HL-60 (cell line): ENCODE measurements around the gene ATAD1.
"Not testable (repeated sequence)": the region's sequence is repeated elsewhere in the genome, so short reads cannot be mapped to it uniquely, and the experiment has no call there.

Source experiments
- DNase-seq, 2 experiments: peaks; one replicate each; pipeline ENCODE4 v3.0.0-alpha.2; 2010 to 2020; ENCODE audit warnings: low read depth in 1 of 2, low spot score in 1 of 2
- H3K27ac ChIP-seq: fragments of 250-450 bp; sonication (Bioruptor Pico); replicated peaks from 2 replicates; pipeline ENCODE4 v1.5.1; 2020; ENCODE audit warnings: mild to moderate bottlenecking, moderate library complexity
- H3K27me3 ChIP-seq: fragments of 250-450 bp; sonication (Bioruptor Pico); 2 replicates; pipeline ENCODE4 v1.5.1; 2021; ENCODE audit warnings: mild to moderate bottlenecking, moderate library complexity; ENCODE audit not compliant: insufficient read depth, poor library complexity, severe bottlenecking
- H3K4me3 ChIP-seq: replicated peaks from 2 replicates; pipeline ENCODE4 v1.5.1; 2011; ENCODE audit warnings: mild to moderate bottlenecking, control low read depth, low read length; ENCODE audit not compliant: insufficient read depth
- CTCF ChIP-seq: IDR thresholded peaks from one replicate; pipeline ENCODE4 v1.5.1; 2011; ENCODE audit warnings: low read length, control low read depth, inconsistent platforms; ENCODE audit not compliant: insufficient read depth
- GABPA ChIP-seq: IDR thresholded peaks from 2 replicates; pipeline ENCODE4 v1.6.1; 2012; ENCODE audit warnings: low read depth
- POLR2AphosphoS5 ChIP-seq: IDR thresholded peaks from 2 replicates; pipeline ENCODE4 v1.6.1; 2012; ENCODE audit warnings: low read depth
- REST ChIP-seq: IDR thresholded peaks from 2 replicates; pipeline ENCODE4 v1.6.1; 2012; ENCODE audit warnings: low read depth; ENCODE audit not compliant: insufficient replicate concordance
- SPI1 ChIP-seq: IDR thresholded peaks from 2 replicates; pipeline ENCODE4 v1.6.1; 2012; ENCODE audit warnings: low read depth, mild to moderate bottlenecking, borderline replicate concordance

Gene ATAD1

GRCh38 chr10:87850742-87851205, 32.7 kb upstream of the ATAD1 start:
- Histone ChIP-seq H3K27me3 (no peaks in the 10 kb centered on the region), H3K4me3 (no peak overlapping the region), H3K27ac (0 out of 2 replicates have a peak overlapping the region, but pooled peaks have one; percentile 5)
- TF ChIP-seq GABPA: no peak
- TF ChIP-seq CTCF: peak; percentile 56
- DNase-seq: peak in 1 of 2 experiments; percentile 81

- no peak for DNase-seq
- TF ChIP-seq POLR2AphosphoS5 (no peak), SPI1 (no peak), CTCF (no peak), GABPA (no peak), REST (no peak)
- H3K27me3 ChIP-seq: no peaks in the 10 kb centered on the region
These were observed 31.0 kb upstream of the ATAD1 start for GRCh38 chr10:87849001-87849400.

DNA sequence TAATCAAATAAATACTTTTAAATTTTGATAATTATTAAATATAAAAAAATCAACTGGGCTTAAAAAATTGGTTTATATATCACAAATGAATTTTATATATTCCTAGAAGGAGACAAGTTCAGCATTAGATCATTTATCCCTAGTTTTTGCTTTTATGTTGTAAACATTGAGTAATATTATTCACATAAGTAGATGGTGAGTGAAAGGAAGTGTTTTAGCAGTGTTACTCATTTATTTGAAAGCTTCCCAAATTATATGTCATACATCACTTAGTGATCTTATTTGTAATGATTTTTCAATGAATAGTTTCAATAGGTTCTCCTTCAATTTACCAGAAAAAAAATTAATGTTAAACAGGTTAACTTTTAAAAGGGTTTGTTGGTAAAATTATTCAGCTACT, 29.5 kb upstream of the ATAD1 start:
- Histone ChIP-seq H3K27me3 (no peaks in the 10 kb centered on the region), H3K27ac (no peak overlapping the region), H3K4me3 (no peak overlapping the region)
- TF ChIP-seq REST (no peak), GABPA (no peak), CTCF (no peak), SPI1 (no peak), POLR2AphosphoS5 (no peak)
- no peak for DNase-seq

More at GRCh38 chr10:87849001-87849400, 31.0 kb upstream of the ATAD1 start:
- Histone ChIP-seq H3K4me3 (no peak overlapping the region), H3K27ac (no peak overlapping the region)

DNA sequence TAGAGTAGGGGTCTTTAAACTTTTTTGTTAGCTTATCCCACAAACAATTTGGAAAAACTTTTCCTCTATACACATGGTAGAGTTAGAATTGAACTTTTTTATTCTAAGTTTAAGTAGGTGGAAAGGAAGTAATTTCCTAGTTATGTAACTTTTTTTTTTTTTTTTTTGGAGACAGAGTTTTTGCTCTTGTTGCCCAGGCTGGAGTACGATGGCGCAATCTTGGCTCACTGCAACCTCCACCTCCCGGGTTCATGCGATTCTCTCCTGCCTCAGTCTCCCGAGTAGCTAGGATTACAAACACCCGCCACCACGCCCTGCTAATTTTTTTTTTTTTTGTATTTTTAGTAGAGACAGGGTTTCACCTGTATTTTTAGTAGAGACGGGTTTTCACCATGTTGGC, 28.7 kb upstream of the ATAD1 start:
- not testable (repeated sequence) for H3K27ac ChIP-seq, H3K27me3 ChIP-seq, H3K4me3 ChIP-seq
- DNase-seq: peak in 1 of 2 experiments; percentile 25
